ENCODE data around the gene TGFBI. TPM values are rescaled to one million over a fixed set of nuclear protein-coding genes. Genes with fewer than 3 reads are reported as not detected.

Gene TGFBI
- total RNA-seq, 4 donors from 2014 or later: 19.6 to 55.9 (median 38.5) TPM

GRCh38 chr5:136001466-136001981, 27.3 kb upstream of the TGFBI start:
- TF ChIP-seq, protein P1, sequence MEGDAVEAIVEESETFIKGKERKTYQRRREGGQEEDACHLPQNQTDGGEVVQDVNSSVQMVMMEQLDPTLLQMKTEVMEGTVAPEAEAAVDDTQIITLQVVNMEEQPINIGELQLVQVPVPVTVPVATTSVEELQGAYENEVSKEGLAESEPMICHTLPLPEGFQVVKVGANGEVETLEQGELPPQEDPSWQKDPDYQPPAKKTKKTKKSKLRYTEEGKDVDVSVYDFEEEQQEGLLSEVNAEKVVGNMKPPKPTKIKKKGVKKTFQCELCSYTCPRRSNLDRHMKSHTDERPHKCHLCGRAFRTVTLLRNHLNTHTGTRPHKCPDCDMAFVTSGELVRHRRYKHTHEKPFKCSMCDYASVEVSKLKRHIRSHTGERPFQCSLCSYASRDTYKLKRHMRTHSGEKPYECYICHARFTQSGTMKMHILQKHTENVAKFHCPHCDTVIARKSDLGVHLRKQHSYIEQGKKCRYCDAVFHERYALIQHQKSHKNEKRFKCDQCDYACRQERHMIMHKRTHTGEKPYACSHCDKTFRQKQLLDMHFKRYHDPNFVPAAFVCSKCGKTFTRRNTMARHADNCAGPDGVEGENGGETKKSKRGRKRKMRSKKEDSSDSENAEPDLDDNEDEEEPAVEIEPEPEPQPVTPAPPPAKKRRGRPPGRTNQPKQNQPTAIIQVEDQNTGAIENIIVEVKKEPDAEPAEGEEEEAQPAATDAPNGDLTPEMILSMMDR (IDR thresholded peaks at IDR 0.05): no peak
- no peak for TF ChIP-seq POLR2A (IDR thresholded peaks at IDR 0.05)
- Histone ChIP-seq H3K27me3 (no peaks in the 10 kb centered on the region), H3K27ac (no peak overlapping the region), H3K4me3 (replicated peaks in 1 of 3) (no peak overlapping the region), H3K4me1 (no peaks in the 10 kb centered on the region), H3K9me3 (no peaks in the 10 kb centered on the region), H3K36me3 (no peaks in the 10 kb centered on the region)
- no peak for DNase-seq
- intact Hi-C loops (cut with DNase I): no loop called here
- WGBS, 2 donors: 60 to 67% methylated on average over 5 of the region's 5 CpGs

DNA sequence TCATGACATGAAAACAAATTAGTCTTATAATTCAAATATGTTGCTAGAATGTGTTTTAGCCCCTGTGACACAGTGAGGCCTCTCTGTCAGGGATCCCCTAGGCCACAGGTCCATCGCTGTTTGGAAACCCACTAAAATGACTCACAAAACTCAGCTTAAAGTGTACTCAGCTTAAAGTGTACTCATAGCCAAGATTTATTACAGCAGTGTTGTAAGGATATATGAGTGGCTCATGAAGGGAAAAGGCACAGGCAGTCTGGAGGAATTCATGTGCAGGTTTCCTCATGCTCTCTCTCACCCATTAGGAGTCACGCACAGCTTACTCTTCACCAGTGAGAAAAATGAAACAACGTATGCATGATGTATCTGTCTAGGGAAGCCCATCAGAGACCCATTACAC, 24.4 kb upstream of the TGFBI start:
- DNase-seq: no peak
- Histone ChIP-seq H3K27ac (no peak overlapping the region), H3K27me3 (no peaks in the 10 kb centered on the region), H3K4me1 (no peaks in the 10 kb centered on the region), H3K36me3 (no peaks in the 10 kb centered on the region), H3K9me3 (no peaks in the 10 kb centered on the region), H3K4me3 (replicated peaks in 1 of 3) (no peak overlapping the region)
- intact Hi-C loops (cut with DNase I): no loop called here
- 95 to 98% methylated on average over 3 of the region's 3 CpGs for WGBS, 2 donors
- no peak for TF ChIP-seq POLR2A (IDR thresholded peaks at IDR 0.05)
- TF ChIP-seq, protein P1 (IDR thresholded peaks at IDR 0.05): no peak

DNA sequence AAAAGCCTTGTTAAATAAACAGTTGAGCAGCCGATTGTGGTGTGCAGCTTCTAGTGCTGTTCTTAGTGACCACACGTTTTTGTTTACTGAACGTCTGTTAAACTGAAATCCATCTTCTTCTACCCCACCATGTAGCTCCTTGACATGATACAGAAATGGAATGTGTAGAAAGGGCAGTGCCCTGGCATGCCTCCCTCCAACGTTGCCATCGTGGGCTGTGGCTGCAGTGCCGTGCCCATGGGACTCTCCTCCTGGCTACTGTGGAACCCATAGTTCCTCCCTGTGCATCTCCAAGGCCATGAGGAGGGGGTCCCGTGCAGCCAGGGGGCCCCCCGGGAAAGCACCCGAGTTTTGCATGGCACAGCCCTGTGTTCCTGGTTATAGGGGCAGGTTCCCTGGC, 23.3 kb upstream of the TGFBI start:
- intact Hi-C loops (cut with DNase I): no loop called here

GRCh38 chr5:136006164-136006563, 22.6 kb upstream of the TGFBI start:
- intact Hi-C loops (cut with DNase I): no loop called here
- WGBS, 2 donors: 75 to 80% methylated on average over 11 of the region's 11 CpGs

More for the DNA sequence above, 23.3 kb upstream of the TGFBI start:
- Histone ChIP-seq H3K4me1 (no peaks in the 10 kb centered on the region), H3K4me3 (replicated peaks in 1 of 3) (no peak overlapping the region), H3K9me3 (no peaks in the 10 kb centered on the region), H3K27ac (no peak overlapping the region), H3K27me3 (no peaks in the 10 kb centered on the region), H3K36me3 (no peaks in the 10 kb centered on the region)
- DNase-seq: no peak
- TF ChIP-seq POLR2A (IDR thresholded peaks at IDR 0.05): no peak
- TF ChIP-seq, protein P1 (IDR thresholded peaks at IDR 0.05): no peak
- 73 to 75% methylated on average over 9 of the region's 9 CpGs for WGBS, 2 donors

DNA sequence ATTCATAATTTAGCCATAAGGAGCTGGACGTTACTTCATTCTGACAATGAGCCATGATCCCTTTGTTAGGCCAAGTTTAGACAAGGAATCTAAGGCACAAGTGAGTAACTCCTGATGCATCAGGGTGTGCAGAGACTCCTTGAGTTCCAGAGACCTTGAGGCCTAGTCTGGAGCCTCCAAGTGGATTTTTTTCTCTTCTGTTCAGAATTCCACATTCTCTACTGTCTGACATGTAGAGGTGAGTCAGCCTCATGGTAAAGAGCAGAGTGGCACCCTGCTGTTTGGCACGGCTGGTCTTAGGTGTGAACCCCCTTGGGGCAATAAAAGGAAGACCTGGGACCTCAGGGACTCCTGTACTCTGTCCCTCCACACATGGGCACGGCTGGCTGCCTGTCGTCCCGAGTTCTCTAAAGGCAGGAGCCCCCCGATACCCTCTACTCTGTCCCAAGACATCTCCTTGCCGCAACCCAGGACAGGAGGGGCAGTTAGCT, 22.0 kb upstream of the TGFBI start:
- TF ChIP-seq, protein P1 (IDR thresholded peaks at IDR 0.05): no peak
- TF ChIP-seq POLR2A (IDR thresholded peaks at IDR 0.05): no peak
- no peaks in the 10 kb centered on the region for H3K36me3 ChIP-seq
- no peaks in the 10 kb centered on the region for H3K9me3 ChIP-seq
- H3K4me3 ChIP-seq (replicated peaks in 1 of 3): no peak overlapping the region
- WGBS, 2 donors: 88 to 90% methylated on average over 7 of the region's 7 CpGs
- no peak for DNase-seq
- H3K27ac ChIP-seq: no peak overlapping the region
- no peaks in the 10 kb centered on the region for H3K27me3 ChIP-seq
- intact Hi-C loops (cut with DNase I): no loop called here
- H3K4me1 ChIP-seq: peaks cover 0 to under 1% of the 10 kb centered on the region in 2 donors

More at GRCh38 chr5:136006164-136006563, 22.6 kb upstream of the TGFBI start:
- H3K9me3 ChIP-seq: no peaks in the 10 kb centered on the region
- no peaks in the 10 kb centered on the region for H3K4me1 ChIP-seq
- no peak for DNase-seq
- no peak for TF ChIP-seq POLR2A (IDR thresholded peaks at IDR 0.05)
- TF ChIP-seq, protein P1 (IDR thresholded peaks at IDR 0.05): no peak
- H3K36me3 ChIP-seq: no peaks in the 10 kb centered on the region
- H3K27ac ChIP-seq: peak overlapping the region in 1 of 3 donors; percentile 2
- H3K27me3 ChIP-seq: no peaks in the 10 kb centered on the region
- H3K4me3 ChIP-seq (replicated peaks in 1 of 3): no peak overlapping the region

Data from thyroid gland (tissue), 4 donors.